HG03457 (cell line): ENCODE measurements around the gene WRAP53.

Experiments
- ATAC-seq: cut with Tn5 transposase; IDR thresholded peaks from one replicate; pipeline ENCODE4 v1.9.1; 2021; ENCODE audit warnings: moderate number of reproducible peaks; ENCODE audit not compliant: unreplicated experiment

Gene WRAP53

DNA sequence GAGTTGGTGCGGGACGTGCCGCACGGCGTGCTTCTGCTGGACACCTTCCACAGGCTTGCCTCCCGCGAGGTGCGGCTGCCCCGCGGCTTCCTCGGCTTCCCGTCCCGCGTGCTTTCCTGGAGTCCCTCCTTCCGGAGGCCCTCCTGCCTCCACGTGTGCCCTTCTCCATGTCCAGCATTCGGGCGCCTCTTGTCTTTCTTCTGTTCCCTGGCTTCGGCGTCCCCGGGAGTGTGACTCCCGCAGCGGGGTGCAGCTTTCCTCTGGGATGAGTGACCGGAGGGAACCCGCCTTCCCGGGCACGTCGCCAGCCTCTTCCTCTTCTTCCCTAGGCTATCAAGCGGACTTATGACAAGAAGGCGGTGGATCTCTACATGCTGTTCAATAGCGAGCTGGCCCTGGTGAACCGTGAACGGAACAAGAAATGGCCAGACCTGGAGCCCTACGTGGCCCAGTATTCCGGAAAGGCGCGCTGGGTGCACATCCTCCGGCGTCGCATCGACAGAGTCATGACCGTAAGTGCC lies 52.3 kb downstream of the WRAP53 start:
- ATAC-seq, result no peak

DNA sequence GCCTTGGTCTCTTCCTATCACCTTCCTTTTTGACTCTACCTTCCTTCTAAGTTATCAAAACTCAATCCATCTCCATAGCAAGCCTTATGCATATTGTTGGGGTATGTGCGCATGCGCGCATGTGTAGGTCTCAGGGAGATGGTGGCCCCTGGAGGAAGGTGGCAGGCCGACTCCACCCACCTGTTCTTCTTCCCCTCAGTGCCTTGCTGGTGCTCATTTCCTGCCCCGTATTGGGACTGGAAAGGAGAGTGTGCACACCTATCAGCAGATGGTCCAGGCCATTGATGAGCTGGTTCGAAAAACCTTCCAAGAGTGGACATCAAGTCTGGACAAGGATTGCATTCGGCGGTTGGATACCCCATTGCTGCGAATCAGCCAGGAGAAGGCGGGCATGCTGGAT lies 54.5 kb downstream of the WRAP53 start:
- no peak for ATAC-seq

DNA sequence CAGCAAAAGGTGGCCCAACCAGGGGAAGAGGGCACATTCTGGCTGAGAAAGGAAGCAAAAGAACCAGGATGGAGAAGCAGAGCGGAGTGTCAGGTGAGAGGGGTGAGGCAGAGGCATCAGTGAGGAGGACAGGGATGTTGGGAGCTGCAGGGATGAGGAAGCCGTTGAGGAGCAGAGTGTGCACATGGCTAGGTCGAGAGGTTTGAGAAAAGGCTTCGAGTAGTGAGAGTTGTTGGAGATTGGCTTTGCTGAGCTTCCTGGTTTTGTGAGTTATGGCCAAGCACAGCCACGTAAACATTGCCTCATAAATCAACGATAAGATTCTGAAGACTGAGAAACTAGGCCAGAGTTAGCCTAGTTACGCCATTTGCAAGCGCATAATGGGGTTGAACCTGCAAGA lies 56.1 kb downstream of the WRAP53 start:
- ATAC-seq, result no peak

DNA sequence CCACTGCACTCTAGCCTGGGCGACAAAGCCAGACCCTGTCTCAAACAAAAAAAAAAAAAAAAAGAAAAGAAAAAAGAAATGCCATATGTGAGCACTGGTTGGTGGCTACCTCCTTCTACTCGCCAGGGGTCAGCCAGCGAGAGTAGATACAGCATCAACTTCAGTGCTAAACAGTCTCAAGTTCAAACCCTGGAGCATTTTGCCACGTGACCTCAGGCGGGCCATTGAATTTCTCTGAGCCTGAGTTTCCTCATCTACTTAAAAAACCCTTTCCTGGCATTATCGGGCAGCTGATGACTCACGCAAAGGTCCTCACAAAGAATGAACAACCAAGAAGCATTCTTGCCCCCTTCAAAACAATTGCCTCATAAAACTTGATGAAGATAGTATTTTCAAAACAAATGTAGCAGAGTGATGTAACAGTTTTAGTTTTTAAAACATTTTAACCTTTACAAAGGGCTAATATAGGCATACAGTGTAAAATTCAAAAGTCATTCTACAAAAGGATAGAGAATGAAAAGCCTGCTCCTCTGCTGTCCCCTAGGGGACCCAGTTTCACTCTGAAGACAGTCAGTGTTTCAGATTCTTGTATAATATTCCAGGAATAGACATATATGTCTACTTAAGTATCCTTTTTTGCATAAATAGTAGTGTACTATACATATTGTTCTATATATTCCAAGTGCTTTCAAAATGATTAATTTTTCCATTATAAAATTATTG lies 57.6 kb downstream of the WRAP53 start:
- no peak for ATAC-seq

DNA sequence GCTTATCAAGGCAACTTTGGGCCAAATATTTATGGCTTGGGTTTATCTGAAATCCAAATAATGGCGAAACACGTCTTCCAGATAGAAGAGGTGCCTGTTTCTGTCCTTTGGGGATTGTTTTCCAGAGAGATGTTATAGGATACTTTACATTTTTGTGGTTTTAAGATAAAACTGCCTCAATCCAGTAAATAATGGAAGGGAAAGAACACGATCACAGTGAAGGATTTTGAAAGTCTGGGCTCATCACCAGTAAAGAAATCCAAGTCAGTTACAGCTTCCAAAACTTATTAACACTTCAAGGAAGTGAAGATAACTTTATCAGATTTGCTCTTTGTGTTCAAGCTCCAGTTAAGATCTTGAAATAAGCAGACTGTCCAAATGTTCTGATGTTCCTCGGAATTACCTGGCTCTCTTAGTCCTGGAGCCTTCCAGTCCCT lies 59.4 kb downstream of the WRAP53 start:
- ATAC-seq, result no peak

DNA sequence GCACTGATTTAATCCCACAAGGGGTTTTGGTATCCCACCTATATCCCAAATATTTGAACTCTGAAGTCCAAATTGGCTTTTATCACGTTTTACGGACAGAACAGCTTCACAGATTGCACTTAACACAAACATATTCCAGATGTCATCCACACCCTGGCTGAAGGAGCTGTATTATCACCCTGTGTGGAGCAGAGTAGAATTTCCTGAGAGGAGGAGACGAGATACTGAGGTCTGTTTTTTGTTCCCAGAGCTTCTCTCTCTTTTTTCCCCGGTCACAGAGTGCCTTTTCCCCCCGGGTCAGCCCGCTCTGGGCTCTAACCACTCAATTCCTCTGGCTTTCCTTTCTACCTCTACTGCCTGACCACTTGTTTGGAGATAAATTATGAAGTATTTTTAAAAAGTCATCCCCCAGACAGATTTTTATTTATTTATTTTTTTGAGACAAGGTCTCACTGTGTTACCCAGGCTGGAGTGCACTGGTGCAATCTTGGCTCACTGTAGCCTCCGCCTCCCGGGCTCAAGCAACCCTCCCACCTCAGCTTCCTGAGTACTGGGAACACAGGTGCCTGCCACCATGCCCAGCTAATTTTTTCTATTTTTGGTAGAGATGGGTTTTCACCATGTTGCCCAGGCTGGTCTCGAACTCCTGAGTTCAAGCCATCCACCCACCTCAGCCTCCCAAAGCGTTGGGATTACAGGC lies 59.9 kb downstream of the WRAP53 start:
- no peak for ATAC-seq

DNA sequence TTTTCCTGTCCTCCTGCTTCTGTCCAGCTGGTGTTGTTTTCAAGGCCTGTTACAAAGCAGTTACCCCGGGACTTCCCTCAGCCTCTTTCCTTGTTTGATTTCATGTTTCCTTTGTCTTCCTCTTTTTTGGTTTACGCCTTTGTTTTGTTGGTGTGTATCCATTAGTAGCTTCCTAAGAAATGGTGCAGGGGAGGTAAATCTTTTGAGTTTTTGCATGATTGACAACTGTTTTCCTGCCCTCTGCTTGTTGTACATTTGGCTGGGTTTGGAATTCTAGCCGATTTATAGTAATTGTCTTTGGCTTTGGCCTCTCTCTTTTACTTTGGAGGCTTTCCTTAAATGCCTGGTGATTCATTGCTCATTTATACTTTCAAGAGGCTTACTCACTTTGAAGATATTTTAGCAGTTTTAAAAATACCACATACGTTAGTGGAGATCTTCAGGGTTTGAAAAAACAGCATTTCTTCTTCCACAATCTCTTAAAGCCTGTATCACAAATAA lies 62.1 kb downstream of the WRAP53 start:
- ATAC-seq, result no peak
